Measurements from ENCODE around the gene PPP2R2C. TPM values are rescaled to one million over a fixed set of nuclear protein-coding genes. Genes with fewer than 3 reads are reported as not detected.

Gene PPP2R2C
- polyA plus RNA-seq, 1 experiment: 0.06 TPM

- no peak overlapping the region for H3K4me3 ChIP-seq (ENCODE audit: low read depth, low read length)
- H3K36me3 ChIP-seq (ENCODE audit: control insufficient read depth, insufficient read depth, low read length): no peaks in the 10 kb centered on the region
- POLR2A ChIA-PET: no interaction called here
- DNase-seq (ENCODE audit: low read depth): no peak
- CTCF ChIA-PET: no interaction called here
- H3K27me3 ChIP-seq (ENCODE audit: control insufficient read depth, insufficient read depth, low read length): 0 out of 2 replicates have a peak, but pooled peaks cover 1% of the 10 kb centered on the region
- no peak for TF ChIP-seq CTCF (IDR thresholded peaks at IDR 0.05; ENCODE audit: insufficient read depth, low read depth, low read length)
Measured at GRCh38 chr4:6389142-6389825, 83.1 kb downstream of the PPP2R2C start.

GRCh38 chr4:6388713-6389112, 83.7 kb downstream of the PPP2R2C start:
- ChIA-PET POLR2A (no interaction called here), CTCF (no interaction called here)
- no peak for DNase-seq (ENCODE audit: low read depth)
- no peak overlapping the region for H3K4me3 ChIP-seq (ENCODE audit: low read depth, low read length)
- TF ChIP-seq CTCF (IDR thresholded peaks at IDR 0.05; ENCODE audit: insufficient read depth, low read depth, low read length): no peak
- no peaks in the 10 kb centered on the region for H3K36me3 ChIP-seq (ENCODE audit: control insufficient read depth, insufficient read depth, low read length)
- 0 out of 2 replicates have a peak, but pooled peaks cover 1% of the 10 kb centered on the region for H3K27me3 ChIP-seq (ENCODE audit: control insufficient read depth, insufficient read depth, low read length)

- no peak overlapping the region for H3K4me3 ChIP-seq (ENCODE audit: low read depth, low read length)
- TF ChIP-seq CTCF (IDR thresholded peaks at IDR 0.05; ENCODE audit: insufficient read depth, low read depth, low read length): no peak
- ChIA-PET CTCF (interaction anchor here (0.5 kb wide), 1 partner anchor 137 kb away, joined by 3 read pairs; no protein-coding TSS in a partner anchor), POLR2A (no interaction called here)
- no peaks in the 10 kb centered on the region for H3K36me3 ChIP-seq (ENCODE audit: control insufficient read depth, insufficient read depth, low read length)
- H3K27me3 ChIP-seq (ENCODE audit: control insufficient read depth, insufficient read depth, low read length): peaks cover 1% of the 10 kb centered on the region; the same call in 1 of the 2 replicates
- no peak for DNase-seq (ENCODE audit: low read depth)
Measured at GRCh38 chr4:6387946-6388345, 84.5 kb downstream of the PPP2R2C start.

- H3K27me3 ChIP-seq (ENCODE audit: control insufficient read depth, insufficient read depth, low read length): peaks cover 1% of the 10 kb centered on the region; the same call in 1 of the 2 replicates
- ChIA-PET POLR2A (no interaction called here), CTCF (no interaction called here)
- no peak for DNase-seq (ENCODE audit: low read depth)
- H3K36me3 ChIP-seq (ENCODE audit: control insufficient read depth, insufficient read depth, low read length): no peaks in the 10 kb centered on the region
- no peak for TF ChIP-seq CTCF (IDR thresholded peaks at IDR 0.05; ENCODE audit: insufficient read depth, low read depth, low read length)
- no peak overlapping the region for H3K4me3 ChIP-seq (ENCODE audit: low read depth, low read length)
Measured at GRCh38 chr4:6386091-6386490, 86.3 kb downstream of the PPP2R2C start.

GRCh38 chr4:6385288-6385687, 87.1 kb downstream of the PPP2R2C start:
- DNase-seq (ENCODE audit: low read depth): no peak
- ChIA-PET CTCF (interaction anchor here (0.6 kb wide), 1 partner anchor 58 kb away, joined by 4 read pairs; no protein-coding TSS in a partner anchor), POLR2A (no interaction called here)
- Histone ChIP-seq H3K4me3 (ENCODE audit: low read depth, low read length) (no peak overlapping the region), H3K36me3 (ENCODE audit: control insufficient read depth, insufficient read depth, low read length) (no peaks in the 10 kb centered on the region), H3K27me3 (ENCODE audit: control insufficient read depth, insufficient read depth, low read length) (peaks cover 5% of the 10 kb centered on the region; the same call in 1 of the 2 replicates)
- no peak for TF ChIP-seq CTCF (IDR thresholded peaks at IDR 0.05; ENCODE audit: insufficient read depth, low read depth, low read length)
